AML-193 (cell line): Measurements from ENCODE around the gene RNU6-8.

Experiments used
- DNase-seq, 2 experiments: peaks; one replicate each; lab custom pipeline; 2025; lab: John Stamatoyannopoulos, UW

The RNU6-8 gene

DNA sequence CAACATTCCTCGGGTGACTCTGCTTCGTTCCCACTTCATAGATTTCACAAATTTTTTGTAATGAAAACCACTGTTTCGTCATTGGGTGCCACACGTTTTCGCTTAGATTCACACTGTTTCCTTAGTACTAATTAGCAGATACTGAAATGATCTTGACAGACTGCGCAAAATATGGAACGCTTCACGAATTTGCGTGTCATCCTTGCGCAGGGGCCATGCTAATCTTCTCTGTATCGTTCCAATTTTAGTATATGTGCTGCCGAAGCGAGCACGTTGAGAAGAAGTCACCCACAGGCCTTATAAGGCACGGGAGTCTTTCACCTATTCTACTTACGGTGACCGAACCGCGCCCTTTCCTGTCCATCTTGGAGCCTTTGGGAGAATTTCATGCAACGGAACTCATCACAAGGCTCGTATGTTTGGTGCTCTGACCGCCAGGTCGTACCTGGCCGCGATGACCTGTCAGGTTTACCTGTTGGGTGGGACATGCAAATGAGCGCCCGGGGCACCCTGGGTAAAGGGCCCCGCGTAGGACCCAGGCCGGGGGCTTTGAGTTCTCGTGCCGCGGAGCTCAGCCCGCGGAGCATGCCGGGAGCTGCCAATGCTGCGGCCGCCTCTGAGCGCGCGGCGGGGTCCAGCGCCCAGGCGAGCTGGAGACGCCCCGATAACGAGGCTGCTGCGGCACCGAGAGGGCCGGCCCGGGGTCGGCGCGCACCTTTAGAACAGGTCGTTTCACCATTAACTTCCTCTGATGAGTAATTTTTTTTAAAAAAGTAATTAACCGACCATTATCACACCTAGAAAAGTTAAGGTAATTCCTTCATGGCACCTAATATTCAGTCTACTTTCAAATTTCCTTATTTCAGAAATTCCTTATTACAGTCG, at the start of gene RNU6-8:
TSS of gene RNU6-8 (minus strand) at position 272 of the 885 bp plus-strand sequence.
- DNase-seq, result peak; percentile 11 to 15

DNA sequence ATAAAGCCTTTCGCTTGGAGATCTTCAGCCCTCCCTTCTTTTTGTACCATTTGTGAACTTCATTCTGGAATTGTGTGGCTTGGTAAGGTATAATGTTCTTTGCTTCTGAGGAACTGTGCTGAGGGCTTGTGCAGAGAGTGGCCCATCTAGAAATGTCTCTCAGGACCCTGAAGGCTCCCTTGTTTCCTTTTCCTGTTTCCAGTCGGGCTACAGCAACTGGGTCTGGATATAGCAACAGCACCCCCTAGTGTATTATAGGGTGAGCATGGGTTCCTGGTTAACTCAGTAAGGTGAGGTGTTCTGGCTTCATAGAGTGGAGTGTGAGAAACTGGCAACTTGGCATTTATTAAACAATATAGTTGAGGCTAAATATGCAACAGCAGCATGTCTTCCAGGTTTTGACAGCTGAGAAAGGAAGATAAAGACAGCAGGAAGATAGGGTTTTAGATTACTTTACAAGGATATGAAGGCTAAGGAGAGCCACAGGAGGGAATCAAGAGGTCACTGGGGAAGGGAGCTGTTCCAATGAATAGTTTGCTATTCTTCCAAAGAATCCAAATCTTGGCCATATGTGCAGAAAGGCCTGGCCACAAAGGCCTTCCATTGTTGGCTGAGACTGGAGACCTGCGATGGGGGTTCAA, 49.1 kb upstream of the RNU6-8 start:
- DNase-seq, result peak; percentile 42 to 64

DNA sequence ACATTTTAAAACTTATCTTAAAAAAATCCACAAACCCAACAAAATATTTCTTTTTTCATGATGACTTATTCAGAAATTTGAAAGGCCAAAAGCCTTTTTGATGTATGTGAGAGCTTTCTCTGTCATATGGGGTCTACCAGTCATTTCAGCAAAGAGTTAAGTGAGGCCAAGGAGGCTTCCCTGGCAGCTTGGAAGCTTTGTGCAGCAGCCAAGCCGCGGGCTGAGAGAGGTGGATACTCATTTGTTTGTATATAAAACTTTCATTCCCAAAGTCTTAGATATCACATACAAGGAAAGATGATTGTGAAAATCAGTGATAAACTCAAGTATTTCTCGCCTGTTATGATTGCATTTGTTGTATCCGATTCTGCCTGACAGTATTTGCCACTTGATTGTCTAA, 48.5 kb upstream of the RNU6-8 start:
- DNase-seq, result no peak

GRCh38 chr14:32250681-32251080, 47.6 kb upstream of the RNU6-8 start:
- no peak for DNase-seq

DNA sequence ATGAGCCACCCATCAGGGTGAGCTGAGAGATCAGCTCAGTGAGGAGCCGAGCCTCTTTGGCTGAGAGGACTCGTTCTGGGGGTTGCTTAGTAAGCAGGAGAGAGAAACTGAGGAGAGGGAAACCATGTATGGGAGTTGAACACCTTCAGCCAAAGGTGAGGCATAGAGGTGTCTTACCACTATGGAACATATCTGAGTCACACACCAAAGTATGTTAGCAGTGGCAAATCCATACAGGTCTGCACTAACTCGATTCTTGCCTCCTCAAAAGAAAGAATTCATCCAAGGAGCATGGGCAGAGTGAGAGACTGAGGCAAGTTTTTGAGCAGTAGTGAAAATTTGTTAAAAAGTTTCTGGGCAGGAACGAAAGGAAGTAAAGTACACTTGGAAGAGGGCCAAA, 46.7 kb upstream of the RNU6-8 start:
- DNase-seq, result no peak

DNA sequence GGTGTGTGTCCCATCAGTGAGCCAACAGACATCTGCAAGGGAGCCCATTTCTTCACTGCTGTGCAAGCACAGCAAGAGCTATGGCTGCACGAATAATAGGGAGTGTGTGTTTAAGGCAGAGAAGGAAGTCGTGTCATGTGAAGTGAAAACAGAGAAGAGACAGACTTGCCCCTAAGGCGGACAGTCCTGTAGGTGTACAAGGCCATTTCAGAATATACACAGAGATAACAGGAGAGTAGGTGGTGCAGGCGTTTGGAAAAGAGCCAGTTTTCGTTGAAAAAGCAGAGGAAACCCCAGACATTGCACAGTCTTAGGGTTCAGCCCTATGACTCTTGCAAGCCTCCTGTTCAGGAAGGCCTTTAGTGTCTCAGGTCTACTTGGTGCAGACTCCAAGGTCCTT, 46.3 kb upstream of the RNU6-8 start:
- no peak for DNase-seq

DNA sequence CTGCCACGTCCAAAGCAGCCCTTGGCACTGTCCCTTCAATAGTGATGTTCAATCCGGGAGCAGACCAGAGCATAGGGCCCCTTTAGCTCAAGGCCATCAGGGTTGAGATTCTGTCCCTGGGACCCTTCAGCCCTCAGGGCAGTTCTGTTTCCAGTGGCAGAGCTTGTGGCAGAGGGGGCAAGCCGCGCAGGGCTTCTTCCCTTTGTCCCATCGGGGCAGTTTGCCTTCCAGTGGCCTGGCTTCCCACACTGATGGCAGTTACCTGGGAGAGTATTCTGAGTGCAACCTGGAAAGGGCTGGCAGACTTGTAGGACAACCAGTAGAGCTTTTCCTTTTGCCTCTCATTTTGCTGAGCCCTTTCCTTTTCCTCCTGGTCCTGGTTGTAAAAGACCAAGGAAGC, 43.7 kb upstream of the RNU6-8 start:
- no peak for DNase-seq

DNA sequence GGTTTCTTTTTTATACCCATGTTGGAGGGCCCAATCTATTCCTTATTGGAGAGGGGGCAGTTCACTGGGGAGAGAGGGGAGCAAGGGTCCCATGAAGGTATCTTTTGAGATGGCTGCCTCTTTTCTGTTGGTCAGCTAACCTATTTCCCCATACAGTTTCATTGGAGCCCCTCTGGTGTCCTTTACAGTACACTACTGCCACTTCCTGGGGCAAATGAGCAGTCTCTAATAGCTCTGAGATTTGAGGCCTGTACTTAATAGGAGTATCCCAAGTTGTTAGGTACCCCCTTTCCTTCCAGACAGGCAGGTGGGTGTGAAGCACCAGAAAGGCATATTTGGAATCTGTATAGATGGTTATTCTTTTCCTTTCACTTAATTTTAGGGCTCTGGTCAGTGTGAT, 41.3 kb upstream of the RNU6-8 start:
- no peak for DNase-seq

DNA sequence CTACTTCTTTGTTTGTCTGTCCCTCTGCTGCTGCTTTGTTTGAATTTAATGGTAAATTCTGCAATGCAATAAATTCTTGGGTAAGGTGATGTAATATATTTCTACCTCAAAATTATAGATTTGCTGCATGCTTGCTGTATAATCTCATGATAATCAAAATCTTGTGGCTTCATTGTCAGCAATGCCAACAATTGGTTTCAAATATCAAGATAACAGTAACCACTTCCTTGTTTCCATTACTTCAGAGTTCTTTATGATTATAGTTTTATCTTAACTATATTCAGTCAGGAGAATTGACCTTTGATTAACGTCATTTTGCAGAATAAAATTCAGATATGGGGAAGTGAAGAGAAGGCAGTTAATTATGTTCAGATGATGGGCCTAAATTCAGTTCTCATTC, 30.2 kb upstream of the RNU6-8 start:
- no peak for DNase-seq

DNA sequence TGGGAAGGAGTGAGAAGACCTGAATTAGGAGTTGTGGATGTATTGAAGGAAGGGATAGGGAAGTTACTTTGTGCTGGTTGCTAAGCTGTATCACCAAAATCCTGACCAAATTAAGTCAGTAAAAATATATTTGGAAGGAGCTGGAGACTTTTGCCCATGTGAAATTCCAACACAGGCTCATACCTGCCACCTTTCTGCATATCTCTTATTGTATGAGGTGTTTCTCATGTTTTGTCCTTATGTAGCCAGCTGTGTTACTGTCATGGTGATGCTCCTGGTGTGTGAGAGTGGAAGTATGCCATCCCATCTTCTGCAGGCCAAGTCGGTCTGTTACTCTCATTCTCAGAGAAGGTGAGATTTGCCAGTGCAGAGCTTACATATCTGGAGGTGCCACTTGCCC, 29.4 kb upstream of the RNU6-8 start:
- no peak for DNase-seq

- DNase-seq, result no peak
Measured at GRCh38 chr14:32230695-32231280, 27.7 kb upstream of the RNU6-8 start.

DNA sequence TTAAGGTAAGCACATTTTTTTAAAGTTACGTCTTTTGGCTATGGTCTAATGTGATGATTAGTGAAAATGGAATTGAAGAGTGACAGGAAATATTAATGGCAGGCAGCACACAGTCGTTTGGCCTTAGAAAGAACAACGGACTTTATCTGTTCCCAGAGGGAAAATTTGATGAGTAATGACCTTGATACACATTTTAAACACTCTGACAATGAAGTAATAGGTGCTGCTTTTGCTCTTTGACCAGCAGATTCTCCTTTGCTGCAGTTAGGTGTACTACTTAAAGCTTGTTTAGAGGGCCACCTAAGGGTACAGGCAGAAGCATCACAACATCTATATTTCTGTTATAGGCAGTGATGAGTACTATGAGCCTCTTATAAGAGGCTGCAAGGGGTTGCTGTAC, 27.1 kb upstream of the RNU6-8 start:
- no peak for DNase-seq

DNA sequence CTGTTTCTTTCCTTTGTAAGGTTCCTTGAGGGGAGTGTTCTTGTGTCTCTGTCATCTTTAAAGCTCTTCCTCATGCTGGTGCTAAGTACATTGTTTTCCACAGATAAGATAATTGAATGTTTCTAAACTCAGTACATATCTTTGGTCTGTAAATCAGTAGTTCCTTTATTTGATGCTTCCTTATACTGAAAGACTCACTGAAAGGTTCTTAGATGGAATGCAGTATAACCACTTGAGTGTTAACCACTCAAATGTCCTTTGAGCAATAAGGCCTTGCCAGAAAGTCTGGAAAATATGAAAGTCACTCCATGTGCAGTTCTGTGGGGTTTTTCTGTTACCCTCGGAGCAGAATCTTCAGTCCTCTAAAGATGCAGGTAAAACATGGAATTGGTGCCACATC, 23.0 kb upstream of the RNU6-8 start:
- DNase-seq, result no peak

DNA sequence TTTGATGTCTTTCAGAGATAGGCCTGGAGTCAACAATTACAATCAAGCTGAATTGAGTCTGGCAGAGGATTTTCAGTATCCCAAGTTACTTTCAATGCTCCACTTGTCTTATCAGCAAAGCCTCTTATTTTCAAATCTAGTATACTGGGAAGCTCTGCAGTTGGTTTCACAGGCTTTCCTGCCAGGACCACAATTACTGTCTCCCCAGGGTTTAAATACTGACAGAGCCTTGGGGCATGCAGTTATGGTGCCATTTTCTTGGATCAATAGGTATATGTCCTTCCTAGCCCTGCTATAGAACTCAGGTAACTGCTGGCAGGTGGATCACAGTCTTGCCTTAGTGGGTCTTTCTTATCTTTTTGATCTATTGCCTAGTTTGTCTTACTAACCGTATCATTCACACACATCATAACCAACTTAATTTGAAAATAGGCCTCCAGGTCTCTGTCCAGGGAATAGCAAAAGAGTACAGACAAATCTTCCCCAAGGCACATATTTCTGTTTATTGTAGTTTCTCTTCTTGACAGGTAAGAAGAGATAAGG, 22.4 kb upstream of the RNU6-8 start:
- no peak for DNase-seq

DNA sequence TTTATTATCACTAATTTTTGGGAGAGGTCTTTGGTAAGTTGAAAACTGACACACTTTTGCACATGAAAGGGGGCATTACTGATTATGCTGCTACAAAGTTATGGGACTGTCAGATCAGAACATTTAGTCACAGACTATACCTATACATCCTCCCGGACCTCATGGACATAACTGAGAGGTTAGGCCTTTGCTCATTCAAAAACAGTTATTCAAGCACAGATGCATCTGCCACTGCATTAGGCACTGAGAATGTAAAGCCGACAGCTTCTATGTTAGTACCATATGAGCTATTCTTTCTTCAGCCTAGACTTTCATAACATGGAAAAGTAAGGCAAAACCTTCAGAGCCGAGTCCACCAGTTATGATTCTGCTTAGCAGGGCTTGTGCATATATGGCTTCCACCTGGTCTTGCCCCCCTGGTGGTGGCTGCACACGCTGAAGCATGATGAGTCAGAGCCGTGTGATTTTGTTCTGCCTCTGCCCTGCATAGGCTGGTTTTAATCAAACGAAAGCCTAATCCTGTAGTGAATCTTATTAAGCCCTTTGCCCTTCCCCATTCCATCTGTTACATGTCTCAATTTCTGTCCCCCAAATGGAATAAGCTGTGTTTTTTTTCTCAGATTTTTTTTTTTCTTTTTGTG, 21.8 kb upstream of the RNU6-8 start:
- DNase-seq, result no peak

DNA sequence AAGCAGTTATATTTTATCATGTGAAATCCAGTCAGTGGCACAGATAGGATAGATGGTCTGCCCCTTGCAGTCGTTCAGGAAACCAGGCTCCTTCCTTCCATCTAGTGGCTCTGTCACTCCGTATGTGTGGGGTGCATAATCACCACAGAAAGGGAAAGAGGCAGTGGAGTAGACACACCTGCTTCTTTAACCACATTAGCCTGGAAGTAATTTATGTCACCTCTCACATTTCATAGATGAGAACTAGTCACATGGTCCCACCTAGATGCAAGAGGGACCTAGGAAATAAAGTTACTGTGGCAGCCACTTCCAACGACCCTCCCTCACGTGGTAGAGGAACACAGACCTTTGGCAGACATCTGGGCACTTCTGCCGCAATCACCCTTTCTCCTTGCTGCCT, 14.2 kb upstream of the RNU6-8 start:
- DNase-seq, result no peak

DNA sequence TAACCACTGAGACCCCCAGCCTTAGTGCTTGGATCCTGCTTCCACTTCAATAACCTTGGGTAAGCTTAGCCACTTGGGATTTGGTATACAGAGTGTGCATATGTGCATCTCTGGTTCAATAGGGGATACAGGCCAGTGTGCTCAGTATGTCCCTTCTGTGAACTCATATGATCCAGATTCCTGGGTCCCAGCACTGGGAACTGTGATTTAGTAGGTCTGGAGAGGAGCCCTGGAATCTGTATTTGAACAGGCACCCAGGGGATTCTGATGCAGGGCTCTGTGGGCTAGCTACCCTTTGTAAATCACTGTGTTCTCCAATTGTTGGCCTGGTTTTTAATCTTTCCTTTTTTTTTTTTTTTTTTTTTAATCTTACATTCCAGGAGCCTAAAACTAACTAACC, 9.8 kb upstream of the RNU6-8 start:
- DNase-seq, result no peak

- no peak for DNase-seq
Measured at GRCh38 chr14:32211068-32211404, 8.0 kb upstream of the RNU6-8 start.

DNA sequence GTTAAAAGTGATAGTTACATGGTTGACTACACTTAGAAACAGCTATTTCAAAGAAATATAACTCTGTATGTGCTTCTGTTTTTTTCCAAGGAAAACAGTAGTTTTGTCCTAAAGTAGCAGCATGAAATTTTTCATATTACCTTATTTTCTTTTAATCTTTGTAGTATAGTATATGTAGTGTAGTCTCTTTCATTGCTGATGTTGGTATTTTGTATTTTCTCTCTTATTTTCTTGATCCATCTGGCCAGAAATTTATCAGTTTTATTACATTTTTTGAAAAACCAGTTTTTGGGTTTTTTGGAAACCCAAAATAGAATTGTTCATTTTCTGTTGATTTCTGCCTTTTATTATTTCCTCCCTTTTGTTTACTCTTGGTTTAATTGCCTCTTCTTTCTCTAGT, 6.4 kb upstream of the RNU6-8 start:
- DNase-seq, result no peak

DNA sequence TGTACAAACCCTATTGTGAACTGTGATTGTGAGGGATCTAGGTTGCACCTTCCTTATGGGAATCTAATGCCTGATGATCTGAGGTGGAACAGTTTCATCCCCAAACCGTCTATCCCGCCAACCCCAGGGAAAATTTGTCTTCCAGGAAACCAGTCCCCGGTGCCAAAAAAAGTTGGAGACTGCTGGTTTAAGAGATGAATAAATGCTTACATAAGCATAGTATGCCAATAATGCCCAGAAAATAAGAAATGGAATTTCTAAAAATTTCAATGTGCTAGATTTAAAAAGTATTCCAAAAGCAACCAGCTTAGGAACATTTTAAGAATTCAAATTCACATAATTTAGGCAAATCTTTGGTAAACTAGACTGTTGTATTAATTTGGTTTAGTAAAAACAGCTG, 5.4 kb upstream of the RNU6-8 start:
- DNase-seq, result no peak

DNA sequence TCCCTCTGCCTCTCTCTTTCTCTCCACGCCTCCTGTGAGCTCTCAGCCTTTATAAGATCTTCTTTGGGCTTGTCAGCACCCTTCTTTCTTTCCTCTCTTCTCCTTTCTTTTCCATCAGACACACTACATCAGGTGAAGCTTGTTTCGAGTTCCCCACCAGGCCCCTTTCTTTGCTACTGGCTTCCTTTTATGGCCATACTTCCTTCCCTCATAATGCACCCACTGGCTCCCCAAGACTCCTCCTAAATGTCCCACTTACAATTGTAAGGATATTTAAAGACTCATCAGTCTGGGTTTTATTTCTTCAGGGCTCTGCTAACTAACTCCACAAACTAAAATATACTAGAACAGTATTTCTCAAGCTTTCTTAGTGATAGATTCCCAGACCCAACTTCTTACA, 3.5 kb upstream of the RNU6-8 start:
- no peak for DNase-seq

DNA sequence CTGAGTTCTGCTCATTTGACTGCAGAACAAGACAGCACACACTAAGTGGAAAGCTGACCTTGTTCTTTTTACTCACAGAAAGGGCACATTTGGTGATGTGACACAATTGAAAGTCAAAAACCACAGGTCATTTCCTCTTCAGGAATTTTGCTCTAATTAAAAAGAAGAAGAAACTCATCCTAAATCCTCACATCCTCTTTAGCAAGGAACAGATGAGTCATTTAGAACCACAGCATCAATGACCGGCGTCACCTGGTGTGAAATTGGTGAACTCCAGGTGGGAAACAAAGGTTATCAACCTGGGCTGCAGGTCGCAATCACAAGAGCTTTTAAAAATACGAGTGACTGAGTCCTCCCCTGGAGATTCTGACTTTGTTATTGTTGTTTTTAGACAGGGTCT, 2.9 kb upstream of the RNU6-8 start:
- DNase-seq, result no peak

- DNase-seq, result no peak
Measured at GRCh38 chr14:32205554-32205953, 2.5 kb upstream of the RNU6-8 start.
